ENCODE measurements around the gene MON2.
A peak's percentile ranks its signal among the peaks of the same experiment; 100 is the strongest.

Gene MON2

DNA sequence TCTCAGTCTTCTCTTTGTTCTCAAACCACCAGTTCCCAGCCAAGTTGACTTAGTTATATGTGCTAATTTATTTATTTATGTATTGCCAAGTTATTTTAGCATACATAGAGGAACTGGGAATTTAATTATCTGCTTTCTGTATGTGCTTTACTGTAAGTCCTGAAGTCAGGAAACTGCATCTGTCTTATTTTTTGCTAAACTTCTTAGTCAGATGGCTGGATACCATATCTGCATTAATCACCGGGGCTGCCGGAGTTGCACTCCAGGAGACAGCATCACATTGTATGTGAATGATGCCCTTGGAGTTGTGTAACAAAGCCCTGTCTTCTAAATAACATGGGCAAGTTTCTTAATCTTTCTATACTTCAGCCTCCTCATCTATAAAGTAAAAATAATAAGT is 96.2 kb downstream of the MON2 start:
- DNase-seq, result no peak

DNA sequence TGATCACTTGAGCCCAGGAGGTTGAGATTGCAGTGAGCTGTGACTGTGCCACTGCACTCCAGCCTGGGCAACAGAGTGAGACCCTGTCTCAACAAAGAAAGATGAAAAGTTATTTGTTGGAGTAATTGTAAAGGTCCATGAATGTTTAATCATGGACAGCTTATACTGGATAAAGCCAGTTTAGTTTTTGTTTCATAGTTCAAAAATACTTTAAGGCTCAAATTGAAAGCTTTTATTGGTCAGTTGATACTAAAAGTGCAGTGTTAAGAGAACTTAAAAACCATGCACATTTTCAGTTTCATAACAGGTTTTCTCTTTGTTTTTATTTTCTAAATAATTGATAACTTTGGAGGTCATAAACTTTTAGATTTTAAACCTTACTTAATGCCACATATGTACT is 108.4 kb downstream of the MON2 start:
- DNase-seq, result no peak

DNA sequence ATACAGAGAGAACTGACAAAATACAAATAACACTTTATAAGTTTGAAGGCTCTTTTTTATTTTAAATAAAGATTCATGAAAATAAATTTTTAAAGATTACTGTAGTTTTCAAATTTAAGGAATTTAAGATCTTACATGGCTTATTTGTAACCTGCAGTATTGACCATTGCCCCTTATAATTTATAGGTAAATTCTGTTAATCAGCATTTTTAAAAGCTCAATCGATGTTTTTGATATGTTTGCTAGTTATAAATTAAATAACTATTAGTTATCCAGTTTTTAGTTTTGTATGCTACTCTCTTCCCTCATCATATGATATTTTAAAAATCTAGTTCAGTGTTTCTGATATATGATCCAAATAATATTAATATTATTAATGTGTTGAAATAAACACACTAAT is 109.9 kb downstream of the MON2 start:
- no peak for DNase-seq

DNA sequence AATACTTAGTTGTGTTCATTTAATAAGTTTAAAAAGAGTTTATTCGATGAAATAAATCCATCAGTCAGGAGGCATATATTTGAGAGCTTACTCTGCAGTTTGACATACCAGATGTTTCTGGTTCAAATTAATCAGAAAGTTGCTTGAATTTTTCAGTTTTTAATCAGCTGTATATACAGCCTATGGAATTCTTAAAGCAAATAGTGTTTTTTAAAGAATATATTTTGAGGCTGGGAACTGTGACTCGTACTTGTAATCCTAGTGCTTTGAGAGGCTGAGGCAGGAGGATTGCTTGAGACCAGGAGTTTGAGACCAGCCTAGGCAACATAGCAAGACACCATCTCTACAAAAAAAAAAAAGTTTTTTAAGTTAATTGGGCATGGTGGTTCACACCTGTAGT is 112.1 kb downstream of the MON2 start:
- no peak for DNase-seq

DNA sequence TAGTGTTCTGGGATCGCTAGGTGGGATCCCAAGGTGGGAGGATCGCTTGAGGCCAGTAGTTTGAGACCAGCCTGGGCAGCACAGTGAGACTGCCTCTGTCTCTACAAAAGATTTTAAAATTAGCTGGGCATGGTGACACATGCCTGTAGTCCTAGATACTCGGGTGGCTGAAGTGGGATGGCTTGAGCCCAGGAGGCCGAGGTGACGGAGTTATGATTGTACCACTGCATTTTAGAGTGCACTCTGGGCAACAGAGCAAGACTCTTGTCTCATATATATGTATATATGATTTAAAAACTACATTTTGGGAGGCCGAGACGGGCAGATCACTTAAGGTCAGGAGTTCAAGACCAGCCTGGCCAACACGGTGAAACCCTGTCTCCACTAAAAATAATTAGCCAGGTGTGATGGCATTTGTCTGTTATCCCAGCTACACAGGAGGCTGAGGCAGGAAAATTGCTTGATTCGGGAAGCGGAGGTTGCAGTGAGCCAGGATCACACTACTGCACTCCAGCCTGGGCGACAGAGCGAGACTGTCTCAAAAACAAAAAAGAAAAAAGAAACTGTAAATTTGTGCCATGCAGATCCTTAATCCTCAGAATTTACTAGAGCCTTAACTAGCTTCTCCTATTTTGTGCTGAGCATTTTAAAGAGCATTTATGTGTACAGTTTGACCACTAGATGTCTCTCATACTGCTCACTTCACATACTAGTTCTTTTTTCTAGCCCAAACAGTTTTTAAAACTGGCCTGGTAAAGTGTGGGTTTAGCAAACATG is 114.8 kb downstream of the MON2 start:
- DNase-seq, result peak; percentile 0

DNA sequence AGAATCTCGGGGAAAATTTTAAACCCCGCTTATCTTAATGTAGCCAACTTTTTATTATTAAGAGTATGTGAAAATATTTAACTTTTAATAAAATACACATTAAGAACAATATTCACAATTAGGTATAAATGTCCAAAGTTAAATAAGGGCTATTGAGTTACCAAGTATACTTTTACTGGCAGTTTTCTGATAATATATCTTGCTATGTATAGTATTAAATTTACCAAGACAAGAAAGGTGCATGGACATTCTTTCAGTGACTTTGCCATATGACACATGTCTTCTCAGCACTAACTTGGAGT is 115.4 kb downstream of the MON2 start:
- DNase-seq, result no peak

DNA sequence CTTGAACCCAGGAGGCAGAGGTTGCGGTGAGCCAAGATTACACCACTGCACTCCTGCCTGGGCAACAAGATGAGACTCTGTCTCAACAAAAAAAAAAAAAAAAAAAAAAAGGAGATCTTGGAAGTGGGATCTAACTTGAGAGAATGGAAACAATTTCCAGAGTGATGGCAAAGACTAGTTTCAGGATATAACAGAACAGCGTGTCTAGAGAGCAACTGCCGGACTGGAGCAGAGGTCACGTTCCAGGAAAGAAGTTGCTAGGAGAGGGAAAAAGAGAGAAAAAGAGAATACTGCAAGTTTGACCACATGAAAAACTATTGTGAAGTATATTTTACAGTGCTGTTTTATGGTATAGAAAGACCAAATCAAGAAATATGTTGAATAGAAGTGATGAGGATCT is 118.0 kb downstream of the MON2 start:
- DNase-seq, result no peak

DNA sequence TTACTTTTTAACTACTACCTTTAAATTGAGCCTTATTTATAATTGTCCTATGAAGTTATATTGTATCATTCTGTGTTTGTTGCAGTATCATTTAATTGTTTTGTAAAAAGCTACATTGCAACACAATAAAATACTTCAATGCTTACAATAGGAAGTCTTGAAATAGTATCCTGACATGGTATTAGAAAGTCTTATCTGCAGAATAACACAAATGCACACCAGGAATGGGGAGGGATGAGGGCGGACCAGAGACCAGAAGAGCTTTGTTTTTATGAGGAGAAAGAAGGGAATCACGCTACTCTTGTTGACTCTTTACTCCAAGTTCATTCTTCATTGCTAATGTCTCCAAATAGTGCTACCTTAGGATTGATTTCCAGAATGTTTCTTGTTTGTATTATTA is 120.2 kb downstream of the MON2 start:
- no peak for DNase-seq

DNA sequence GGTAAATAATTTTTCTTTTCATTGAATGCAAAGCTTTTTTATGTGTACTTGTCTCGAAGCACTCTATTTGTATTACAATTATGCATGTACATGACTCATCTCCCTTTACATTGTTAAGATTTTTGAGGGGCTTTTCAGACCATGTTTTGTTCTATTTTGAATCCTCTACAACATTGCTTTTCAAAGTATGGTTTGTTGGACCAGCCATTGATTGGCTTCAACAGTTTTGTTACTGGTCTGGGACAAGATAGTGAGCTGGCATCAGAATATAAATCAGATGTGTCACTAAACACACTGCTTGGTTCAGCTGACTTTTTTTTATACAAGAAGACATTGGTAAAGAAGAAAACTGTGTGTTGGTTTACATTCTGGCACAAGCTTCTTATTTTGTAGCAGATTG is 122.3 kb downstream of the MON2 start:
- DNase-seq, result no peak

DNA sequence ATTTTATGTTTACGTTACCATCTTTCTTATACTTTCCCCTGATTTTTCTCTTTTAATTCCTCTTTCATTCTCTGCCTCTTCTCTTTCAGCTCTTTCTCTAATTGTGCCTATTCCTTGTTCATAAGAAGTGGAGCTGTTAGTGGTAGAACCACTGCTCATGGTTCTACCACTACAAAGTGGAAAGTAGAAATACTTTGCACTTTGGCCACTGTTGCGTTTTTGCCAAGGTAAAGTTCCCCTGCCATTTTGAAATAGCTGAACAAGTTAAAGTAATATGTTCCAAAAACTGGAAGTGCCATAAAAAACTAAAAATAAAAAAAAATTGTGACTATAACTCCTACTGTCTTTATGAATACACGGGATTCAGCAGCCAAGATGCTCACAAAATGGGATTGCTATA is 130.6 kb downstream of the MON2 start:
- no peak for DNase-seq

DNA sequence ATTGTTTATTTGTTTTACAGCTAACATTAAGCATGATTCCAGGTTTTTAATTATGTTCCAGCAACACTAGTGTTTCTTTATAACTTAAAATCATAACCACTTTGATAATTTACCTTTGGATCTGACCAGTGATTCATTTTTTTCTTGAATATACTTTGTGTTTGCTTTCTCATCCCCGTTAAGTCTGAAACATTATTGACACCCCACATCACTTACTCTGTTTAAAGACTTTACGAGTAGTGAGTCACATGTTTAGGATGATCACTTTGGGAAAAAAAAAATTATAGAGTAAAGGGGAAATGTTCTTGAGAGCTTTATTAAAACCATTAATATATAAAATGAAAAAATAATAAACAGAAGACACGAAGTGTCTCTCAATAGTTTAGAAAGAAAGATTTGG is 132.2 kb downstream of the MON2 start:
- no peak for DNase-seq

DNA sequence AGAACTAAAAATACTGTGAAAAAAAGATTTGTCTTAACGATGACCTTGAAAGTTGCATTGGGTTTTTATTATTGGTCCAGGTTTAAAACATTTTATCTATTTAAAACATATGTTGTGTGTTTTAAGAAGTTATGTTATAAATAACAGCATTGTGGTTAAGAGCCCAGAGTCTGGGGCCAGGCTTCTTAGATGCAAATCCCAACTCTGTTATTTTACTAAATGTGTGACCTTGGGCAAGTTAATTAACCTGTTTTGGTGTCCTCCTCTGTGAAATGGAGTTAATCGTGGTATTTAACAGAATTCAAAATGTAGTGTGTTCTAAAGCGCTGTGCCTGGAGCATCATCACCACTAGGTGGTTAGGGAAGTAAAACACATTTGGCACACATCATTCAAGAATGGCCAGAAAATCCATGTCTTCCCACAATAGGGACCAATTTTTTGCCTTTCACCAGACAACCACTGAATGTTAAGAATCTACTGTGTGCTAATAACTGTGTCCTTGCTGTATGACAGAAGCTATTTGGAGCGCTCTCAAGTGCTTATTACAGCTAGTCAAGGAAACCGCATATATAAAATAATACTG is 133.3 kb downstream of the MON2 start:
- no peak for DNase-seq

DNA sequence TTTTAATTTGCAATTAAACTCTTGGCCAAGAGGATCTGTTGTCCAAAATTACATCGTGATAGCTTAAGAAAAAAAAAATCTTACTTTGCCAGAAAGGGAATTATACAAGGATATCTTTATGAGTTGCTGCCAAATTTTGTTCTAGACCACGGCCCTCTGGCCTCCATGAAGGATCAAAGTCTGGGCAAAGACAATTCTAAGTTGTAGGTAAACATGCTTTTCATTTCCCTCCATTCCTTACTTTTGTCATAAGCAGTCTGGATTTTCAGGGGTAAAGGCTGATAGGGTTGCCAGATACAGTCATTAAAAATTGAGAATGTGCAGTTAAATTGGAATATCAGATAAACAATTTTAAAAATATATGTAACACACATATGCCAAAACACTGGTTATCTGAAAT is 135.1 kb downstream of the MON2 start:
- DNase-seq, result no peak

DNA sequence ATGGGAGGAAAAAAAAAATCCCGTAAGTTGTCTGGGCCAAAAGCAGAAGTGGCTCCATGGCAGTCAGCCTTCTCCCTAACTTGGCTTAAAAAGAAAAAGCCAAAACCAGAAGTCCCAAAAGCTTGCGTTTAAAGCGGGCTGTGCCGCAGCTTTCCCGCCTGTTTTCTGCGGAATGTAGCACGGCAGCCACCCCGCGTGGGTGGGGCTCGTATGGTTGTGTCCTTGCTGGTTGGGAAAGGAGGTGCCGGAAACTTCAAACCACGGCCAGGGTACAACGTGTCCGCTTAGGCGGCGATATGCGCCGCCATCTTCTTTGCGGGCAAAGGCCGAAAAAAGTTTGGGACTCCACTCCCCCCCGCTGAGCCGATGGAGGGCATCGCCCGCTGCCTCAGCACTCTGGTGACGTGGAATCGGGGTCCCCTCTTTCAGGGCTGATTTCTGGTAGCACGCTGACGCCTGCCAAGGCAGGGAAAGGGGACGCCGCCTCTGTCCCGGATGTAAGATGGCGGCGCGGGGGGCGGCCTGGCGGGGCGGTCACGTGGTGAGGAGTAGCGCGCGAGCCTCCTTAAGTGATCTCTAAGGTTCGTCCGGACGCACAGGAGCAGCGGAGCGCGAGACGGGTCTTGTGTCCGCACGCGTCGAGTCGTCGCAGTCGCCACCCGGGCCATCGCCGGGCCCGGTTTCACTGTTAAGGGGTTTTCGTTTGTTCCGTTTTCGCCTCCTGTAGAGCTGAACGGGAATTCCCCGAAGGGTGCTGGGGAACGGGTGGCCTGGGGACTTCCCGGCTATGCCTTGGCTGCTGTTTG is 135.8 kb downstream of the MON2 start:
- DNase-seq, result peak; percentile 75

DNA sequence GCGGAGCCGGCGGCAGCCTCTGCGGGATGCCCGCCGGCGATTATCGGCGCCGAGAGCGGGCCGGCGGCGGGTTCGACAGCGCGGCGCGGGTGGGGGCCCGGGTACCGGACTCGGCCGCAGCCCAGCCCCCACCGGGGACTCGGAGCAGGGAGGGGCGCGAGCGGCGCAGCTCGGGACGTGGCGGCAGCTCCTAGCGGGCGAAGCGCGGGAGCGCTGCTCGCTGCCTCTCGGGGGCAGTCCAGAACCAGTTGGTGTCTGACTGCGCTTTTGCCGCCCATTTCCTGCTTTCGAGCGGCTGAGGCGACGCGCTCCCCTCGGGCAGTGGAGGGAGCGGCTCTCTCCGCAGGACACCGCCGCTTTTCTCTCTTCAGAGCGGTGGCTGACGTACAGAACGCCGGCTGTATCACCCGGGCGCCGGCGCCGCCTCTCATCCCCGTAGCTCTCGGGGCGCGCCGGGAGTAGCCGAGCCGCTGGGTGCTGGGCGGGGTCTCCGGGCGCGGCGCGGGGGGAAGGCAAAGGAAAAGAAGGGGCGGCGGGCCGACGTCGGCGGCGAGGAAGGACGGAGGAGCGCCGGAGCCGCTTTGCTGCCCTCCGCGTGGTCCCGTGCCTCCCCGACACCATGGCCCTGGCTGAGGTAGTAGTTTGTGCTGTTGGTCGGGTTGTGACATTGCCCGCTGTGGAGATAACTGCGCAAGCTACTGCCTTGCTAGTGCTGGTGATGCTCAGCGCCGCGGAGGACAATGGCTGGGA is 136.6 kb downstream of the MON2 start:
- DNase-seq, result peak; percentile 74

DNA sequence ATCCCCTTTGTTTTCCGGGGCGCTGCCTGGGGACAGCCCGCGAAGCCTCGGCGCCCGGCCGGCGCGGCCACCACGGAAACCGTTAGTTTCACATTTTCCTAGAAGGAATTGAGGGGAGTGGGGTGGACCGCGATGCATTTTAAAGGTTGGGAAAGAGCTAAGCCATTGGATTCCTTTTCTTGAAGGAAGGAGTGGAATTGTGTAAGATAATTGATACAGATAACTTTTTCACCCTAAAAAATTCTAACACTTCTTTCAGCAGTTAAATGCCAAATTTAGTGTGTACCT is 137.1 kb downstream of the MON2 start:
- DNase-seq, result no peak

DNA sequence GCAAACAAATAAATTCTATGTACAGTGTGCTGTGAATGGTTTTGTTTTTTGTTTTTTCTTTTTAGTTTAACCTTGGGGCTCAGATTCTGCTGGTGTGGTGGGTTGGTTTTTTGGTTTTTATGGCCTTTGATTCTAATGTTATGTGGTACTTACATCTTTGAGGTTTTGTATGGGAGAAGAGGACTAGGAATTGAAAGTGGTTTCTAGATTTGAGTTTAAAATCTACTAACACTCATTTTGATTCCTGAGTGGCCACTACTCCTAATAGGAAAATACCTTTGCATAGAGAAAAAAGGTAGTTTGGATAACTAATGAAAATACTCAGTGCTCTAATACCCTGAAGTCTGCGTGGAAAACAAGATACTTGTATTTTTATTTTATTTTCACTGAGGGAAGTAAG is 137.7 kb downstream of the MON2 start:
- DNase-seq, result no peak

DNA sequence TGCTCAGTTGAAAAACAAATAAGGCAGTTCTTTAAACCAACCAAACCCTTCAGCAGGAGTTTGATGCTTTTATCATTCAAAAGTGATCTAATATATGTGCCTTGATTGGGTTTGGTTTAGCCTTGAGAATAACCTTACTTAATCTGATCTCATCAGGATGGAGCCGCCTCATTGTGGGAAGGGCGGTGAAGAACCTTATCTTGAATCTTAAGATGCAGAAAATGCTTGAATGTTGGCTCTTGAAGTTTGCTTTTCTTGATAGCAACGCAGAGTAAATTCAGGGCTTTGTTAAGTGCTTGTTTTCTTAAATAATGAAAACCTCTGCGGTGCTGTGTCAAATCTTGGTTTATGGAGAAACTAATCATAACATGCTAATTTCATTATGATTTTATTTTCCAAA is 138.2 kb downstream of the MON2 start:
- no peak for DNase-seq

DNA sequence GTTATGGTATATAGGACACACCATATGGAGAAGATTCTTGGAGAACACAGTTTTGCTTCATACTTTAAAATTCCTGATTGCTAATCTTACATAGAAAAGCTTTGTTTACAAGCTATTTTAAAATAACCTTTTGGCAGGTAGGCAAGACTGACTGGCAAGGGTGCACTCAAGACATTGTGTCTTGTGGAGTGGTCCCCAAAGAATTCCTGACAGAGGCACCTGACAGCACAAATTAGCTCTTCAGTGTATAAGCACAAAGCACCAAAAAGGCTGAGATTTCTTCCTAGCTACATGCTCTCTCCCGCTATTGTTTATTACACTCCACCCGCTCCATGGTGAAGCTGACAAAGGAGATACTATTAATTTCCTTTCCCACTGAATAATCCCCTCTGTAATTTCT is 139.4 kb downstream of the MON2 start:
- DNase-seq, result no peak

DNA sequence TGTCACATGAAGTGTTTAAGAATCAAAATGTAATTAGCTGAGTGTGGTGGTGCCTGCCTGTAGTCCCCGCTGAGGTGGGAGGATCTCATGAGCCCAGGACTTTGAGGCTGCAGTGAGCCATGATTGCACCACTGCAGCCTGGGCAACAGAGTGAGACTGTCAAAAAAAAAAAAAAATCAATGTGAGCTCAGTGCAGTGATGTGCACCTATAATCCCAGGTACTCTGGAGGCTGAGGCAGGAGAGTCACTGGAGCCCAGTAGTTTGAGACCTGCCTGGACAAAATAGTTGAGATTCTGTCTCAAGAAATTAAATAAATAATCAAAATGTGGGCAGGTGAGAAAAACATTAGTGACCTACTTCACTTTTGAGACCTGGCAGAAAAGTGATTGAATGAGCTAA is 140.0 kb downstream of the MON2 start:
- DNase-seq, result no peak

DNA sequence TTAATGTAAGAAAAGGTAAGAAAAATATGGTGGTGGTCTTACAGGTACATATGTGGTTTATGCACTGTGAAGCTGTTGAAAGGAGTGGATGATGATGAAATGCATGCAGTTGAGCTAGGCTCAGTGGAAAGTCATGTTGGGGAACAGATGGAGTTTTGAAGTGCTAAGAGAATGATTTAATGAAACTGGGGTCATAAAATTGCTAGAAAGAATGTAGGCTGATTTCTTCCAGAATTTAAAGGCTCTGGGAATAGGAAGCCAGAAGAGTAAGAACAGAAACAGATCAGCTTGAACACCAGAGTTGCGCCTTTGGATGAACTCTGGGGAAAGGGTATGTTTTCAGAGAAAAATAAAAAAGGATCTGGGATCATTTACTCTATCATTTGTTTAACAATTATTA is 146.5 kb downstream of the MON2 start:
- DNase-seq, result no peak

DNA sequence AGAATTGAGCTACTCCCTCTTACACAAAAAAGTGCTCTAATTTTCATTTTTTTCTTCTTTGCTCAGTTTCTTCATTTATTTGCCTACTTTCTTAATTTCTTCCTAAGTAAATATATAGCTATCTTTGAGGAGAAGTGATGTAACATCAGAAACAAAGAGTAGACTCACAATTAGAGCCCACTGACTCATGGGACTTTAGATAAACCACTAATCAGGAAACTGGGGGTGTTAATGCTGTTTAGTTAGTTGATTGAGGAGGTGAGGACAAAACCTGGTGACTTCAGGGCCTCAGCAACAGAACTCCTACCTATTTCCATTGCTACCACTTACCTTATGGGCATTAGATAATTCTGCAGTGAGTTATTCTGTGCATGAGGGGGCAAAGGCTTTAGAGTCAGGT is 151.7 kb downstream of the MON2 start:
- DNase-seq, result no peak

DNA sequence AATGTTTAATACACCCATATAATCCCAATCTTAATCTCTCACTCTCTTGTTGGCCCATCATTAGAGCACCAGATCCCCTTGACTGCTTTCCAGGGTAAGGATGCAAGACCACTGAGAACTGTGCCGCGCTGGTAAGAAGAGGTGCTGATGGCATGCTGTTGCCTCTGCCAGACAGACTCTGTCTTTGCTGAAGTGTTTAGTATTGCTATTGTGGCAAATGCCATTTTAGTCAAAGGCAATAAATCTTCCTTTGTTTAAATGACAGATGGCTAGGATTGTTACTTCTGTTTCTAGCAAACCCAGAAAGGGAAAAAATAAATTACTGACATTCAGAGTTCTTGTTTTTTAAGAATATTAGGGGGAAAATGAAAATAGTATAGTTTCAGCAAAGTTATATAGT is 152.3 kb downstream of the MON2 start:
- DNase-seq, result no peak

DNA sequence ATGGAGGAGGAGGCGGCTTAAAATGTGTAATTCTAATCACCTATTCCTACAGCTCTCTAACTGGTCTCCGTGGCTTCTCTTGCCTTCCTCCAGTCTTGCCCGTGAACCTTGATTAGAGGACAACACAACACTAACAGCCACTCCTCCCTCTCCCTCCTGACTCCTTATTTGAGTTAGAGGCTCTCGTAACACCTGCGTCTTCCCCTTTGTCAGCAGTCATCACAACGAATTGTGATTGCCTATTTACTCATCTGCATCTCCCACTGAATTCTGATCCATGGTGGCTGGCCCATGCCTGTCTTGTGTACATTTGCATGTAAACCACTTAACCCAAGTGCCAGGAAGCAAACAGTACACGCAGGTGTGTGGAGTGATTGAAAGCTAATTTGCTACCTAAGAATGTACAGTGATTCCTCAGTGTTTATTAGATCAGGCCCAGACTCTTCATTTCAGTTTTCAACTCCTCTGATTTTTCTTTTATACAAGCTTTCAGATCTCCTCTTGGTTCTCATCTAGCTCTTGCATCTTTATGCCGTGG is 154.5 kb downstream of the MON2 start:
- DNase-seq, result no peak

All from NCI-H1092 (cell line).